HepG2 (cell line): ENCODE measurements around the gene F2RL2. TPM values are rescaled to one million over a fixed set of nuclear protein-coding genes. Genes with fewer than 3 reads are reported as not detected.

Experiments used
- ATAC-seq: fragments of 200-7000 bp; cut with Tn5 transposase; 3 replicates; pipeline ENCODE4 v1.9.1; 2020; ENCODE audit warnings: mild to moderate bottlenecking, moderate library complexity
- BruUV-seq: library from RNA; stranded (reverse); fragments of 400-500 nt; replicated peaks from 2 replicates; lab custom pipeline; 2021; lab: Mats Ljungman, UMichigan
- CTCF ChIA-PET: fragments of 300-600 bp; formaldehyde crosslinking; extraction: SDS; loops from one replicate; lab custom pipeline; 2021; ENCODE audit warnings: low total read pairs, inconsistent platforms, low intra/inter-chr PET ratio; lab: Yijun Ruan, JAX
- POLR2A ChIA-PET: fragments of 350-600 bp; sonication (Branson Sonifier 250); formaldehyde crosslinking; loops from one replicate; lab custom pipeline; 2020; ENCODE audit warnings: antibody characterized with exemption, inconsistent platforms; lab: Yijun Ruan, JAX
- DNase-seq: peaks from one replicate; pipeline ENCODE4 v3.0.0-alpha.2; 2015; ENCODE audit warnings: low spot score
- FAIRE-seq: peaks from 3 replicates; lab custom pipeline; 2011; peaks lifted over from hg19 to GRCh38; lab: Jason Lieb, UNC
- H2AFZ ChIP-seq: one replicate; pipeline ENCODE4 v1.6.1; 2011; ENCODE audit warnings: low read length, inconsistent platforms
- H3K27ac ChIP-seq: fragments of 300-600 bp; 3 replicates; pipeline ENCODE4 v1.8.0; 2011; ENCODE audit warnings: mixed run types, mild to moderate bottlenecking, mixed read lengths, low read length, inconsistent platforms; ENCODE audit not compliant: insufficient read depth; ENCODE audit errors: extremely low read length
- H3K27me3 ChIP-seq, 2 experiments: fragments of 200-600 bp in 1 of 2; 2 replicates in 1 of 2; 3 replicates in 1 of 2; pipeline versions ENCODE4 v1.6.0 to v1.8.0; 2011; ENCODE audit warnings: low read length in 2 of 2, mild to moderate bottlenecking in 2 of 2, moderate library complexity in 2 of 2, inconsistent platforms in 1 of 2; ENCODE audit not compliant: insufficient read depth in 2 of 2, control insufficient read depth in 1 of 2
- H3K36me3 ChIP-seq, 2 experiments: fragments of 200-600 bp in 1 of 2; replicated peaks in 1 of 2; 2 replicates in 1 of 2; 3 replicates in 1 of 2; pipeline versions ENCODE4 v1.5.1 to v1.8.0; 2011; ENCODE audit warnings: low read length in 2 of 2, inconsistent platforms in 1 of 2; ENCODE audit not compliant: insufficient read depth in 2 of 2, control insufficient read depth in 1 of 2
- H3K4me1 ChIP-seq: 2 replicates; pipeline ENCODE4 v1.5.1; 2012; ENCODE audit warnings: low read length, inconsistent platforms; ENCODE audit not compliant: insufficient read depth
- H3K4me2 ChIP-seq: 2 replicates; pipeline ENCODE4 v1.6.0; 2011; ENCODE audit warnings: low read depth, low read length, inconsistent platforms
- H3K4me3 ChIP-seq, 3 experiments: fragments of 200-600 bp in 1 of 3; sonication (generic), shearing (Covaris generic) in 1 of 3; replicated peaks in 1 of 3; 2 replicates each; pipeline ENCODE4 v1.5.1; 2011 to 2016; ENCODE audit warnings: low read length in 3 of 3, inconsistent platforms in 2 of 3, low read depth in 2 of 3, mild to moderate bottlenecking in 2 of 3, control low read depth in 1 of 3, mixed read lengths in 1 of 3; ENCODE audit not compliant: insufficient read depth in 1 of 3
- H3K79me2 ChIP-seq: one replicate; pipeline ENCODE4 v1.6.1; 2011; ENCODE audit warnings: low read length, inconsistent platforms; ENCODE audit not compliant: insufficient read depth
- H3K9ac ChIP-seq: 2 replicates; pipeline ENCODE4 v1.6.0; 2011; ENCODE audit warnings: mild to moderate bottlenecking, low read depth, low read length, inconsistent platforms; ENCODE audit not compliant: insufficient read depth
- H3K9me3 ChIP-seq: 2 replicates; pipeline ENCODE4 v1.5.1; 2012; ENCODE audit warnings: mild to moderate bottlenecking, low read length
- H4K20me1 ChIP-seq: 2 replicates; pipeline ENCODE4 v1.6.0; 2011; ENCODE audit warnings: inconsistent platforms, mild to moderate bottlenecking, low read length, moderate library complexity; ENCODE audit not compliant: insufficient read depth
- ATF7 ChIP-seq, 2 experiments: fragments of 450-650 bp in 1 of 2; sonication (generic) in 1 of 2; formaldehyde crosslinking in 1 of 2; IDR thresholded peaks; 2 replicates each; pipeline versions ENCODE4 v1.4.0 to v1.6.1; 2016 to 2020; ENCODE audit warnings: antibody characterized with exemption in 1 of 2, mild to moderate bottlenecking in 1 of 2, missing genetic modification reagents in 1 of 2
- FOXC1 ChIP-seq: sonication (generic); formaldehyde crosslinking; IDR thresholded peaks from 2 replicates; pipeline ENCODE4 v1.8.0; 2022; ENCODE audit warnings: mild to moderate bottlenecking, missing genetic modification reagents, borderline replicate concordance
- MAZ ChIP-seq, 2 experiments: sonication (generic) in 1 of 2; formaldehyde crosslinking in 1 of 2; IDR thresholded peaks; 2 replicates each; pipeline versions ENCODE4 v1.5.0 to v1.6.1; 2012 to 2020; ENCODE audit warnings: low read depth in 2 of 2, mild to moderate bottlenecking in 2 of 2, borderline replicate concordance in 1 of 2, improper control_type of control experiment in 1 of 2, low read length in 1 of 2, missing genetic modification reagents in 1 of 2, moderate library complexity in 1 of 2
- MTA3 ChIP-seq: sonication (generic); formaldehyde crosslinking; IDR thresholded peaks from 2 replicates; pipeline ENCODE4 v1.4.0; 2020; ENCODE audit warnings: missing genetic modification reagents
- ZNF263 ChIP-seq: sonication (generic); formaldehyde crosslinking; IDR thresholded peaks from 2 replicates; pipeline ENCODE4 v1.4.0; 2020; ENCODE audit warnings: missing genetic modification reagents
- ZNF605 ChIP-seq: sonication (generic); formaldehyde crosslinking; IDR thresholded peaks from 2 replicates; pipeline ENCODE4 v1.8.0; 2022; ENCODE audit warnings: mild to moderate bottlenecking, missing genetic modification reagents
- ZNF816 ChIP-seq: sonication (generic); formaldehyde crosslinking; IDR thresholded peaks from 2 replicates; pipeline ENCODE4 v1.8.0; 2022; ENCODE audit warnings: missing genetic modification reagents, mild to moderate bottlenecking, borderline replicate concordance
- WGBS: methylation state at CpG from one replicate; pipeline ENCODE4 v1.1.6; 2017; ENCODE audit warnings: low lambda C conversion rate; 5-methylcytosine and 5-hydroxymethylcytosine counted together
- in situ Hi-C: cut with HindIII; loops from 2 replicates; pipeline ENCODE4 v1.10.0; 2017; ENCODE audit warnings: low pct_unique_long_range_greater_than_20kb; ENCODE audit not compliant: extremely low pct_ligation_motif_present
- intact Hi-C: fragments of 100-400 bp; cut with micrococcal nuclease; formaldehyde crosslinking; loops from one replicate; pipeline ENCODE4 v1.10.0; 2022; ENCODE audit not compliant: unreplicated experiment
- polyA plus RNA-seq, 8 experiments: library from polyadenylated mRNA; depleted of rRNA in 3 of 8; stranded (reverse) in 7 of 8; unstranded in 1 of 8; fragments of >200 nt; fragmentation: Illumina TruSeq in 4 of 8; extraction: Trizol in 4 of 8; gene quantifications; 2 replicates each; pipeline versions ENCODE4 v1.2.1 to v1.2.3, GENCODE V29; 2011 to 2016; ENCODE audit warnings: low read depth in 4 of 8, missing spikeins in 1 of 8, mixed read lengths in 1 of 8; ENCODE audit not compliant: insufficient read depth in 1 of 8
- total RNA-seq, 5 experiments: library from RNA; depleted of rRNA; stranded (reverse); fragments of >200 nt; fragmentation: Illumina TruSeq; extraction: Trizol; gene quantifications; 2 replicates each; pipeline ENCODE4 v1.2.3, GENCODE V29; 2016; ENCODE audit warnings: low read depth in 1 of 5

F2RL2 gene
- total and polyA plus RNA-seq, 2 of the 13 experiments (the other 11 are each of a cell fraction or from before 2014, with no cell fraction given) = not detected

DNA sequence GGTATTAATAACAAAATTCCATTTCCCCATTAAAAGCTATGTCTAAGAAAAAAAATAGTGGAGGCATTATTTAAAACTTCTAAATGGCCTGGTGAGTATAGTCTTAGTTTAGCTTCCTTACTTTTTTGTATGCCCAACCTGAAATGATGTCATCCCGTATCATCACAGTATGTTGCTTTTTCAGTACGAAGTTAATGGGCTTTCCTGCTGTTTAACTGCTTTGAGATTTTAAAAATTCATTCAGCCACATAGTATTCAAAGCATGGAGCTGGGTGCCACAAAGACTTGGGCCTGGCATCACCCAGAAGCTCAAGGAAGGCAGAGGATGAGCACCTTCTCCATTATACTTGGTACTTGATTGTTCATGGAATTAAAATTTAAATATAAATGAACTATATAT, 7.4 kb downstream of the F2RL2 start:
- DNase-seq = no peak
- no peak for FAIRE-seq
- POLR2A ChIA-PET = no interaction called here
- WGBS = 97% methylated on average over 2 of the region's 2 CpGs
- in situ Hi-C loops = no loop called here
- H3K4me3 ChIP-seq = no peak overlapping the region
- no peaks in the 10 kb centered on the region for H3K27me3 ChIP-seq
- no TSS peak for BruUV-seq
- H4K20me1 ChIP-seq = no peaks in the 10 kb centered on the region
- H3K36me3 ChIP-seq = peaks cover 9 to 30% of the 10 kb centered on the region in 2 experiments
- TF ChIP-seq MTA3 (no peak), FOXC1 (CRISPR knock-in tag) (no peak), ZNF605 (no peak), ATF7 (IDR thresholded peaks at IDR 0.05) (peak; percentile 43; the same call in 1 of the 2 replicates), ATF7 (CRISPR knock-in tag; IDR thresholded peaks at IDR 0.05) (no peak)
- ATAC-seq = no peak
- intact Hi-C loops = no loop called here
- H3K27ac ChIP-seq = no peak overlapping the region
- H3K4me1 ChIP-seq = no peaks in the 10 kb centered on the region
- no peaks in the 10 kb centered on the region for H3K9me3 ChIP-seq
- H3K9ac ChIP-seq = no peak overlapping the region
- CTCF ChIA-PET = no interaction called here
- no peak overlapping the region for H2AFZ ChIP-seq
- H3K4me2 ChIP-seq = no peak overlapping the region
- no peaks in the 10 kb centered on the region for H3K79me2 ChIP-seq

DNA sequence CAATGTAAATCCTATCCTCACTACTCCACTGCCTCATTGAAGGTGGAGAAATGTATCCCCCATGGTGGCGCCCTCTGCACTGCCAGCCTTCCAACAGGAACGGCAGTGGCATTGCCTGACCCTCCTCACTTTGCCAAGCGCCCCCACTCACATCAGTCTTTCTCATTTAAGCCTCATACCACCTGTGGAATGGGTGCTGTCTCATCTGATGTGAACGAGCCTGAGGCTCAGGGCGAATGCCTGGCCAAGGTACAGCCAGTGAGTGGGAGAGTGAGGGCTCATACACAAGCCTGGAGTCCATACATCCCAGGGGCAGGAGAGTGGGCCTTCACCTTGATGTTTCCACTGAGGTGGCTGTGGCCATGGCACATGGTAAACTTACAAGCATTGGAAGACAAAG, 10.3 kb downstream of the F2RL2 start:
- 76% methylated on average over 5 of the region's 5 CpGs for WGBS
- TF ChIP-seq ZNF263 (CRISPR knock-in tag) = no peak
- TF ChIP-seq MAZ (IDR thresholded peaks at IDR 0.05; ENCODE audit: borderline replicate concordance, low read depth, low read length) = no peak
- TF ChIP-seq MAZ (CRISPR knock-in tag; IDR thresholded peaks at IDR 0.05; ENCODE audit: low read depth) = no peak
- TF ChIP-seq ZNF816 (CRISPR knock-in tag) = no peak
- DNase-seq (no peak), FAIRE-seq (no peak), ATAC-seq (no peak)
- POLR2A ChIA-PET = no interaction called here
- Histone ChIP-seq H3K4me3 (no peak overlapping the region), H2AFZ (no peak overlapping the region), H3K9ac (no peak overlapping the region), H3K27ac (no peak overlapping the region), H3K4me2 (no peak overlapping the region), H3K4me1 (no peaks in the 10 kb centered on the region), H3K79me2 (no peaks in the 10 kb centered on the region), H3K9me3 (no peaks in the 10 kb centered on the region), H3K27me3 (no peaks in the 10 kb centered on the region), H4K20me1 (no peaks in the 10 kb centered on the region), H3K36me3 (peaks cover 12 to 27% of the 10 kb centered on the region in 2 experiments)
- intact Hi-C loops = no loop called here
- CTCF ChIA-PET = no interaction called here
- no TSS peak for BruUV-seq
- in situ Hi-C loops = no loop called here
